ENCODE results near the gene B4GALNT3. TPM values are rescaled to one million over a fixed set of nuclear protein-coding genes. Genes with fewer than 3 reads are reported as not detected.

The B4GALNT3 gene
- total and polyA plus RNA-seq, 2 of the 13 experiments (the other 11 are each of a cell fraction or from before 2014, with no cell fraction given) = 3.2 to 4.4 TPM

DNA sequence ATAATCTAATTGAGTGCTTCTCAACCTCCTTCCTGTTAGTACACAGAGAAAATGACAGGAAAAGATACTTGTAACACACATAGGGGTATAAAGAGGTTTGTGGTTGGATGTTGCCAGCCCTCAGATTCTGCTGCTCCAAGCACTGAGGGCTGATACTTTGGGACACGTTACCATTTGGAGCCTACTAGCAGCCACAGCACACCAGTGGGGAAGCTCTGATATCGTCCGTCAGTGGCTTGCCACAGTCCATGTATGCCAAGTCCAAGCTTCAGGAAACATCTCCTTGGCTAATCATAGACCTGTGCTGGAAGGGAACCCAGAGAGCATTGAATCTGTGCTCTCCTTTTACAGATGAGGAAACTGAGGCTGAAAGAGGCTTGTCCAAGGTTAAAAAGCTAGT, 22.3 kb downstream of the B4GALNT3 start (continued):
- TF ChIP-seq, protein P1, sequence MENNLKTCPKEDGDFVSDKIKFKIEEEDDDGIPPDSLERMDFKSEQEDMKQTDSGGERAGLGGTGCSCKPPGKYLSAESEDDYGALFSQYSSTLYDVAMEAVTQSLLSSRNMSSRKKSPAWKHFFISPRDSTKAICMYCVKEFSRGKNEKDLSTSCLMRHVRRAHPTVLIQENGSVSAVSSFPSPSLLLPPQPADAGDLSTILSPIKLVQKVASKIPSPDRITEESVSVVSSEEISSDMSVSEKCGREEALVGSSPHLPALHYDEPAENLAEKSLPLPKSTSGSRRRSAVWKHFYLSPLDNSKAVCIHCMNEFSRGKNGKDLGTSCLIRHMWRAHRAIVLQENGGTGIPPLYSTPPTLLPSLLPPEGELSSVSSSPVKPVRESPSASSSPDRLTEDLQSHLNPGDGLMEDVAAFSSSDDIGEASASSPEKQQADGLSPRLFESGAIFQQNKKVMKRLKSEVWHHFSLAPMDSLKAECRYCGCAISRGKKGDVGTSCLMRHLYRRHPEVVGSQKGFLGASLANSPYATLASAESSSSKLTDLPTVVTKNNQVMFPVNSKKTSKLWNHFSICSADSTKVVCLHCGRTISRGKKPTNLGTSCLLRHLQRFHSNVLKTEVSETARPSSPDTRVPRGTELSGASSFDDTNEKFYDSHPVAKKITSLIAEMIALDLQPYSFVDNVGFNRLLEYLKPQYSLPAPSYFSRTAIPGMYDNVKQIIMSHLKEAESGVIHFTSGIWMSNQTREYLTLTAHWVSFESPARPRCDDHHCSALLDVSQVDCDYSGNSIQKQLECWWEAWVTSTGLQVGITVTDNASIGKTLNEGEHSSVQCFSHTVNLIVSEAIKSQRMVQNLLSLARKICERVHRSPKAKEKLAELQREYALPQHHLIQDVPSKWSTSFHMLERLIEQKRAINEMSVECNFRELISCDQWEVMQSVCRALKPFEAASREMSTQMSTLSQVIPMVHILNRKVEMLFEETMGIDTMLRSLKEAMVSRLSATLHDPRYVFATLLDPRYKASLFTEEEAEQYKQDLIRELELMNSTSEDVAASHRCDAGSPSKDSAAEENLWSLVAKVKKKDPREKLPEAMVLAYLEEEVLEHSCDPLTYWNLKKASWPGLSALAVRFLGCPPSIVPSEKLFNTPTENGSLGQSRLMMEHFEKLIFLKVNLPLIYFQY (CRISPR knock-in tag; IDR thresholded peaks at IDR 0.05; ENCODE audit: borderline replicate concordance) = no peak
- TF ChIP-seq ZBTB3 (CRISPR knock-in tag; IDR thresholded peaks at IDR 0.05; ENCODE audit: borderline replicate concordance, low read depth) (no peak), GFI1 (CRISPR knock-in tag; IDR thresholded peaks at IDR 0.05; ENCODE audit: borderline replicate concordance) (no peak), ZNF792 (CRISPR knock-in tag; IDR thresholded peaks at IDR 0.05) (no peak), TAF1 (CRISPR knock-in tag; IDR thresholded peaks at IDR 0.05) (no peak), PAF1 (CRISPR knock-in tag; IDR thresholded peaks at IDR 0.05) (no peak), WIZ (CRISPR knock-in tag; IDR thresholded peaks at IDR 0.05) (no peak), RXRA (CRISPR knock-in tag; IDR thresholded peaks at IDR 0.05) (no peak), ZBTB38 (CRISPR knock-in tag; IDR thresholded peaks at IDR 0.05) (no peak), RXRB (CRISPR knock-in tag; IDR thresholded peaks at IDR 0.05; ENCODE audit: borderline replicate concordance) (no peak), BCL6 (CRISPR knock-in tag; IDR thresholded peaks at IDR 0.05) (no peak), ZNF3 (CRISPR knock-in tag; IDR thresholded peaks at IDR 0.05) (no peak), JDP2 (CRISPR knock-in tag; IDR thresholded peaks at IDR 0.05; ENCODE audit: borderline replicate concordance) (no peak), FOXM1 (CRISPR knock-in tag; IDR thresholded peaks at IDR 0.05) (no peak)
- TF ChIP-seq, protein P2, sequence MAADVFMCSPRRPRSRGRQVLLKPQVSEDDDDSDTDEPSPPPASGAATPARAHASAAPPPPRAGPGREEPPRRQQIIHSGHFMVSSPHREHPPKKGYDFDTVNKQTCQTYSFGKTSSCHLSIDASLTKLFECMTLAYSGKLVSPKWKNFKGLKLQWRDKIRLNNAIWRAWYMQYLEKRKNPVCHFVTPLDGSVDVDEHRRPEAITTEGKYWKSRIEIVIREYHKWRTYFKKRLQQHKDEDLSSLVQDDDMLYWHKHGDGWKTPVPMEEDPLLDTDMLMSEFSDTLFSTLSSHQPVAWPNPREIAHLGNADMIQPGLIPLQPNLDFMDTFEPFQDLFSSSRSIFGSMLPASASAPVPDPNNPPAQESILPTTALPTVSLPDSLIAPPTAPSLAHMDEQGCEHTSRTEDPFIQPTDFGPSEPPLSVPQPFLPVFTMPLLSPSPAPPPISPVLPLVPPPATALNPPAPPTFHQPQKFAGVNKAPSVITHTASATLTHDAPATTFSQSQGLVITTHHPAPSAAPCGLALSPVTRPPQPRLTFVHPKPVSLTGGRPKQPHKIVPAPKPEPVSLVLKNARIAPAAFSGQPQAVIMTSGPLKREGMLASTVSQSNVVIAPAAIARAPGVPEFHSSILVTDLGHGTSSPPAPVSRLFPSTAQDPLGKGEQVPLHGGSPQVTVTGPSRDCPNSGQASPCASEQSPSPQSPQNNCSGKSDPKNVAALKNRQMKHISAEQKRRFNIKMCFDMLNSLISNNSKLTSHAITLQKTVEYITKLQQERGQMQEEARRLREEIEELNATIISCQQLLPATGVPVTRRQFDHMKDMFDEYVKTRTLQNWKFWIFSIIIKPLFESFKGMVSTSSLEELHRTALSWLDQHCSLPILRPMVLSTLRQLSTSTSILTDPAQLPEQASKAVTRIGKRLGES (CRISPR knock-in tag; IDR thresholded peaks at IDR 0.05; ENCODE audit: borderline replicate concordance) = no peak
- TF ChIP-seq, protein P3, sequence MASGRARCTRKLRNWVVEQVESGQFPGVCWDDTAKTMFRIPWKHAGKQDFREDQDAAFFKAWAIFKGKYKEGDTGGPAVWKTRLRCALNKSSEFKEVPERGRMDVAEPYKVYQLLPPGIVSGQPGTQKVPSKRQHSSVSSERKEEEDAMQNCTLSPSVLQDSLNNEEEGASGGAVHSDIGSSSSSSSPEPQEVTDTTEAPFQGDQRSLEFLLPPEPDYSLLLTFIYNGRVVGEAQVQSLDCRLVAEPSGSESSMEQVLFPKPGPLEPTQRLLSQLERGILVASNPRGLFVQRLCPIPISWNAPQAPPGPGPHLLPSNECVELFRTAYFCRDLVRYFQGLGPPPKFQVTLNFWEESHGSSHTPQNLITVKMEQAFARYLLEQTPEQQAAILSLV (CRISPR knock-in tag; IDR thresholded peaks at IDR 0.05; ENCODE audit: borderline replicate concordance) = no peak
